RPMI7951 (cell line): Measurements from ENCODE around the gene KCNQ2. TPM values are rescaled to one million over a fixed set of nuclear protein-coding genes. Genes with fewer than 3 reads are reported as not detected.

Experiments used
- DNase-seq: peaks from one replicate; pipeline ENCODE4 v3.0.0-alpha.2; 2012; ENCODE audit warnings: low read depth
- total RNA-seq: library from RNA; depleted of rRNA; stranded (reverse); fragments of >200 nt; shearing (Covaris generic); gene quantifications from 2 replicates; pipeline ENCODE4 v1.2.3, GENCODE V29; 2014; rRNA removed

The KCNQ2 gene
- 0.10 and 2.5 TPM in 2 replicates for total RNA-seq

GRCh38 chr20:63471981-63472831, at the start of gene KCNQ2:
Gene KCNQ2 (minus strand): TSS chr20:63472655. CDS start chr20:63472463, 192 bp downstream.
- no peak for DNase-seq

GRCh38 chr20:63521602-63522001, 49.1 kb upstream of the KCNQ2 start:
- DNase-seq, result no peak

- DNase-seq, result peak; percentile 71
Measured at GRCh38 chr20:63520934-63521601, 48.6 kb upstream of the KCNQ2 start.

- DNase-seq, result peak; percentile 80
Measured at GRCh38 chr20:63520504-63520933, 48.1 kb upstream of the KCNQ2 start, which contains the start of gene PPDPF. Gene PPDPF (plus strand): TSS chr20:63520765. CDS start chr20:63521309, 544 bp downstream.

- no peak for DNase-seq
Measured at GRCh38 chr20:63519668-63520503, 47.4 kb upstream of the KCNQ2 start.

- DNase-seq, result no peak
Measured at GRCh38 chr20:63518946-63519667, 46.7 kb upstream of the KCNQ2 start.

- DNase-seq, result no peak
Measured at GRCh38 chr20:63518351-63518861, 46.0 kb upstream of the KCNQ2 start.

GRCh38 chr20:63517376-63518309, 45.2 kb upstream of the KCNQ2 start:
- DNase-seq, result no peak

- peak; percentile 77 for DNase-seq
Measured at GRCh38 chr20:63514520-63514919, 42.1 kb upstream of the KCNQ2 start.

GRCh38 chr20:63513207-63513606, 40.8 kb upstream of the KCNQ2 start:
- no peak for DNase-seq

- DNase-seq, result no peak
Measured at GRCh38 chr20:63509088-63509564, 36.7 kb upstream of the KCNQ2 start.

- no peak for DNase-seq
Measured at GRCh38 chr20:63508072-63508768, 35.8 kb upstream of the KCNQ2 start.

GRCh38 chr20:63507083-63507743, 34.8 kb upstream of the KCNQ2 start:
- DNase-seq, result no peak

GRCh38 chr20:63505723-63506122, 33.3 kb upstream of the KCNQ2 start:
- DNase-seq, result no peak

- DNase-seq, result no peak
Measured at GRCh38 chr20:63505281-63505680, 32.8 kb upstream of the KCNQ2 start.

- no peak for DNase-seq
Measured at GRCh38 chr20:63504642-63505041, 32.2 kb upstream of the KCNQ2 start.

GRCh38 chr20:63503524-63503923, 31.1 kb upstream of the KCNQ2 start:
- DNase-seq, result no peak

GRCh38 chr20:63502671-63503172, 30.3 kb upstream of the KCNQ2 start:
- no peak for DNase-seq
